Measurements from ENCODE around the gene KATNBL1. TPM values are rescaled to one million over a fixed set of nuclear protein-coding genes. Genes with fewer than 3 reads are reported as not detected.

KATNBL1 gene
- total RNA-seq, 1 donor from 2014 or later: 50.3 TPM

DNA sequence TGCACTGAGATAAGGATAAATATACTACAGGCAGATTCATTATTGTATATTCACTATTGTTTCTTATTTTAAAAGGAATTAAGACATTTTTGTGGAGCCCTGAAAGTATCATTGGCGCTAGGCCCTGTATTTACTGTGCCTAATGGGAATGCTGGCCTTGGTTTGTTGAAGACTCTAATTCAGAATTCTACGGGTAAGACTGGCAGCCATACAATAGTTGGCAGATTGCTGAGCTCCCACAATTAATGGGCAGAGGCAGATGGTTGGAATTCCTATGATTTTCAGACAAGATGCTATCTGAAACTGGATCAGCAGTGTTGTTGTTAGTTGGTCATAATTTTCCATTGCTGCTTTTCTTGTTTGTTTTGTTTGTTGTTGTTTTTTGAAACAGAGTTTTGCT lies 93.3 kb downstream of the KATNBL1 start:
- Histone ChIP-seq H3K27me3 (no peaks in the 10 kb centered on the region), H3K27ac (no peak overlapping the region), H3K36me3 (no peaks in the 10 kb centered on the region), H3K4me1 (no peaks in the 10 kb centered on the region), H3K4me3 (no peak overlapping the region), H3K9me3 (no peaks in the 10 kb centered on the region)
- TF ChIP-seq POLR2AphosphoS5 (IDR thresholded peaks at IDR 0.05; ENCODE audit: insufficient read depth in 1 of 2, low read depth in 1 of 2) (no peak), POLR2A (IDR thresholded peaks at IDR 0.05) (no peak)
- TF ChIP-seq, protein P1, sequence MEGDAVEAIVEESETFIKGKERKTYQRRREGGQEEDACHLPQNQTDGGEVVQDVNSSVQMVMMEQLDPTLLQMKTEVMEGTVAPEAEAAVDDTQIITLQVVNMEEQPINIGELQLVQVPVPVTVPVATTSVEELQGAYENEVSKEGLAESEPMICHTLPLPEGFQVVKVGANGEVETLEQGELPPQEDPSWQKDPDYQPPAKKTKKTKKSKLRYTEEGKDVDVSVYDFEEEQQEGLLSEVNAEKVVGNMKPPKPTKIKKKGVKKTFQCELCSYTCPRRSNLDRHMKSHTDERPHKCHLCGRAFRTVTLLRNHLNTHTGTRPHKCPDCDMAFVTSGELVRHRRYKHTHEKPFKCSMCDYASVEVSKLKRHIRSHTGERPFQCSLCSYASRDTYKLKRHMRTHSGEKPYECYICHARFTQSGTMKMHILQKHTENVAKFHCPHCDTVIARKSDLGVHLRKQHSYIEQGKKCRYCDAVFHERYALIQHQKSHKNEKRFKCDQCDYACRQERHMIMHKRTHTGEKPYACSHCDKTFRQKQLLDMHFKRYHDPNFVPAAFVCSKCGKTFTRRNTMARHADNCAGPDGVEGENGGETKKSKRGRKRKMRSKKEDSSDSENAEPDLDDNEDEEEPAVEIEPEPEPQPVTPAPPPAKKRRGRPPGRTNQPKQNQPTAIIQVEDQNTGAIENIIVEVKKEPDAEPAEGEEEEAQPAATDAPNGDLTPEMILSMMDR (IDR thresholded peaks at IDR 0.05): no peak
- DNase-seq (ENCODE audit: extremely low spot score in 2 of 2): no peak
- intact Hi-C loops (cut with DNase I): no loop called here

DNA sequence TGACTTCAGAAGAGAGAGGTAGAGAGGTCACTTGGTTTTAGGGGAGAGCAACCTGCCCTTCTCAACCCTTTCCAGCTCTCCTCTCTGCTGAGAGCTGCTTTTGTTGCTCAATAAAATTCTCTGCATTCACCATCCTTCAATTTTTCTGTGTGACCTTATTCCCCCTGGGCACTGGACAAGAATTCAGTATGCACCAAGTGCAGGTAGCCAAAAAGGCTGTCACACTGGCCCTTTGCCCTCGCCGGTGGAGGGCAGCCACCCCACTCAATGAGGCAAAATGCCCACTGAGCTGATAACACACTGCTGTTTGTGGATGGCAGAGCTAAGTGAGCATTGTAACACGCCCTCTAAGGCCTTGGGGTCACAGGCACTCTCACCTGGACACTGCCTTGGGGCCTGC lies 95.2 kb downstream of the KATNBL1 start:
- Histone ChIP-seq H3K27me3 (no peaks in the 10 kb centered on the region), H3K4me1 (no peaks in the 10 kb centered on the region), H3K27ac (no peak overlapping the region), H3K36me3 (no peaks in the 10 kb centered on the region), H3K9me3 (no peaks in the 10 kb centered on the region), H3K4me3 (no peak overlapping the region)
- TF ChIP-seq POLR2A (IDR thresholded peaks at IDR 0.05): no peak
- TF ChIP-seq, protein P1 (IDR thresholded peaks at IDR 0.05): no peak
- TF ChIP-seq POLR2AphosphoS5 (IDR thresholded peaks at IDR 0.05; ENCODE audit: insufficient read depth in 1 of 2, low read depth in 1 of 2): no peak
- DNase-seq (ENCODE audit: extremely low spot score in 2 of 2): no peak
- intact Hi-C loops (cut with DNase I): no loop called here

DNA sequence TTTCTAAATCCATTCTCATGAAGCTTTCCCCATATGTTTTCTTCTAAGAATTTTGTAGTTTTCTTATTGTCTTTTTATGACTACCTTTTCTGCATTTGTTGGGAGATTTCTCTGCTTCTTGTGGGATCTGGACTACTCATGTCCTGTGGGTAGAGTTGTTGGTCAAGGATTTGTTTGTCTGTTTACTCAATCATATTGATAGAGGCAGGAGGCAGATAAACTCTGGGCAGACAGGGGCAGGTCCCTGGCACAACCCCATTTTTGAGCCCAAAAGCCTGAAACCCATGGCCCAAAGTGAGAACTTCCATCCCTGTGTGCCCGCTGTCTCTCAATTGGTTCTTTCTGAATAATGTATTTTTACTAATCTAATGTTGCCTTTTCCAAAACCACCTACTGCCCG lies 95.7 kb downstream of the KATNBL1 start:
- Histone ChIP-seq H3K4me1 (no peaks in the 10 kb centered on the region), H3K9me3 (no peaks in the 10 kb centered on the region), H3K4me3 (no peak overlapping the region), H3K27ac (no peak overlapping the region), H3K27me3 (no peaks in the 10 kb centered on the region), H3K36me3 (no peaks in the 10 kb centered on the region)
- no peak for DNase-seq (ENCODE audit: extremely low spot score in 2 of 2)
- TF ChIP-seq, protein P1 (IDR thresholded peaks at IDR 0.05): no peak
- no peak for TF ChIP-seq POLR2AphosphoS5 (IDR thresholded peaks at IDR 0.05; ENCODE audit: insufficient read depth in 1 of 2, low read depth in 1 of 2)
- no peak for TF ChIP-seq POLR2A (IDR thresholded peaks at IDR 0.05)
- intact Hi-C loops (cut with DNase I): no loop called here

DNA sequence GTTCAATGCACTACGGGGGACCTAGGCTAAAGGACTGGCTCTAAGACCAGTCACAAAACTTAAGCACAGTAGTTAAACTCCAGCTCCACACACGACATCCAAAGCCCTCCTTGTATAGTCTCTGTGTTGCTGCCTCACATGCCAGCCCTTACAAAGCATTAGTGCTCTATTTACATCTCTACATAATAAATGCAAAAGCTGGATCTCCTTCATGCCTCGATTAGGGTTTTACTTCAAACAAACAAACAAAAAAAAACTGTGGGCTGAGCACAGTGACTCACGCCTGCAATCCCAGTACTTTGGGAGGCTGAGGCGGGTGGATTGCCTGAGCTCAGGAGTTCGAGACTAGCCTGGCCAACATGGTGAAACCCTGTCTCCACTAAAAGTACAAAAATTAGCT lies 98.4 kb downstream of the KATNBL1 start:
- Histone ChIP-seq H3K27me3 (no peaks in the 10 kb centered on the region), H3K36me3 (no peaks in the 10 kb centered on the region), H3K9me3 (no peaks in the 10 kb centered on the region), H3K4me3 (no peak overlapping the region), H3K4me1 (no peaks in the 10 kb centered on the region), H3K27ac (no peak overlapping the region)
- no peak for DNase-seq (ENCODE audit: extremely low spot score in 2 of 2)
- TF ChIP-seq POLR2AphosphoS5 (IDR thresholded peaks at IDR 0.05; ENCODE audit: insufficient read depth in 1 of 2, low read depth in 1 of 2) (no peak), POLR2A (IDR thresholded peaks at IDR 0.05) (no peak)
- TF ChIP-seq, protein P1 (IDR thresholded peaks at IDR 0.05): no peak
- intact Hi-C loops (cut with DNase I): no loop called here

DNA sequence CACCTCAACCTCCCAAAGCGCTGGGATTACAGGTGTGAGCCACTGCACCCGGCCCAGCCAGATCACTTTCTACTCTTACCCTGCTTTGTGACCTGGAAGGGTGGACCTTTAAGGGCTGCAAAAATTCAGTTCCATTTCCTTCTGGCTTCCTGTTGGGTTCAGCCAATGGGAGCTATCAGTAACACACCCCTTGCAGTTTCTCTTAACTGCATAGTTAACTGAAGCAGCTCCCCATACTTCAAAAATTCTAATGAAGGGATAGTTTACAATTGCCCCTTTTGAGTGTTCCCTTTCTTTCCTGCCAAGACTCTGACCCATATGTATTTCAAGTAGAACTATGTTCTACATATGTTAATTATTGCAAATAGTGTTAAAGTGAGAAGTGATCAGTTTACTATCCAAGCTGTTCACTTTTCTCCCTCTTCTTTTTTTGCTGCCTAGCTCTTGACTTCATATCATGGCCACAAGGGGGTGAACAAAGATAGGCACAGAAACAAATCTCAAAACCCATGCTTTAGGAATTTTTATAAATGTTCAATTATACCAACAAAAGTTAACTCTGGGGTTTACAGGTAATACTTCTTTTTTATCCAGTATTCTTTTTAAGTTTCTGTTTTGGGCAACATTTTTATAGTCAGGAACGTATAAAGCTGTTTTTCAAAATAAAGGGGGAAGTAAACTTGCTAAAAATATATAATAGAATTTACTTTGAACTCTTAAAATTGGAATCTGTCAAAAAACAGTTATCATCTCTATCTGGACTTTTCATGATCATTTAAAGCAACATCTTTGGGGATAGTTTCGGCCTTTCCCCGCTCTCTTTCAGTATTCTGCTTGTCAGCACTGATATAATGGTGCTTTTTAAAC lies 99.9 kb downstream of the KATNBL1 start:
- Histone ChIP-seq H3K4me3 (no peak overlapping the region), H3K4me1 (no peaks in the 10 kb centered on the region), H3K27me3 (no peaks in the 10 kb centered on the region), H3K9me3 (no peaks in the 10 kb centered on the region), H3K27ac (no peak overlapping the region), H3K36me3 (no peaks in the 10 kb centered on the region)
- intact Hi-C loops (cut with DNase I): no loop called here
- TF ChIP-seq, protein P1 (IDR thresholded peaks at IDR 0.05): peak in 1 of 3 experiments; percentile 21
- TF ChIP-seq POLR2A (IDR thresholded peaks at IDR 0.05) (no peak), POLR2AphosphoS5 (IDR thresholded peaks at IDR 0.05; ENCODE audit: insufficient read depth in 1 of 2, low read depth in 1 of 2) (no peak)
- DNase-seq (ENCODE audit: extremely low spot score in 2 of 2): no peak

Data from vagina (tissue), 2 donors.